ENCODE measurements around the gene TOMT.
"Not testable (repeated sequence)": the region's sequence is repeated elsewhere in the genome, so short reads cannot be mapped to it uniquely, and the experiment has no call there.

GRCh38 chr11:72142543-72142942 is 36.8 kb downstream of the TOMT start:
- not testable (repeated sequence) for TF ChIP-seq SUZ12 (IDR thresholded peaks at IDR 0.05; ENCODE audit: extremely low read depth, insufficient read depth, insufficient read length); YY1 (IDR thresholded peaks at IDR 0.05; ENCODE audit: insufficient read depth, insufficient read length); ZNF274 (IDR thresholded peaks at IDR 0.05; ENCODE audit: low read depth, low read length)

All from NT2/D1 (cell line).